Right lung (tissue), 10 donors: ENCODE results near the gene COX6A1. TPM values are rescaled to one million over a fixed set of nuclear protein-coding genes. Genes with fewer than 3 reads are reported as not detected.

Source experiments
- DNase-seq, 2 donors: peaks; one replicate each; pipeline ENCODE4 v3.0.0-alpha.2; 2013
- long read RNA-seq, 8 donors: transcript quantifications; one replicate each; lab custom pipeline, GENCODE V29; 2026
- polyA plus RNA-seq, 5 donors: library from polyadenylated mRNA; unstranded; fragments of 120-200 nt; gene quantifications; one replicate each; pipeline versions ENCODE4 v1.2.1 to v1.2.3, GENCODE V29; 2013; ENCODE audit warnings: inconsistent platforms in 1 of 5, low replicate concordance in 1 of 5; ENCODE audit not compliant: insufficient read length in 5 of 5, insufficient read depth in 1 of 5

Gene COX6A1
- polyA plus RNA-seq = 100 to 1,000 TPM; 209 to 279 (median 221) TPM
- long read RNA-seq, donor 1, transcript COX6A1-202 (1 exons, 767 nt) = minor isoform, 31 of 412 reads
- long read RNA-seq, donor 1, transcript COX6A1-201 (3 exons, 572 nt) = major isoform, 369 of 412 reads
- long read RNA-seq, donor 1, transcript COX6A1-203 (2 exons, 572 nt) = minor isoform, 7 of 412 reads
- long read RNA-seq, donor 1, partial matches to known transcripts = 5 of 412 reads
- long read RNA-seq, donor 1, other reads (novel, unspliced or antisense) = 0 of 412 reads
- long read RNA-seq, donor 2, transcript COX6A1-202 (1 exons, 767 nt) = minor isoform, 5 of 259 reads
- long read RNA-seq, donor 2, transcript COX6A1-201 (3 exons, 572 nt) = major isoform, 245 of 259 reads
- long read RNA-seq, donor 2, partial matches to known transcripts = 6 of 259 reads
- long read RNA-seq, donor 2, other reads (novel, unspliced or antisense) = 0 of 259 reads
- long read RNA-seq, donor 3, transcript COX6A1-203 (2 exons, 572 nt) = minor isoform, 6 of 324 reads
- long read RNA-seq, donor 3, transcript COX6A1-201 (3 exons, 572 nt) = major isoform, 298 of 324 reads
- long read RNA-seq, donor 3, transcript COX6A1-202 (1 exons, 767 nt) = minor isoform, 14 of 324 reads
- long read RNA-seq, donor 3, partial matches to known transcripts = 6 of 324 reads
- long read RNA-seq, donor 3, other reads (novel, unspliced or antisense) = 0 of 324 reads
- long read RNA-seq, donor 4, transcript COX6A1-202 (1 exons, 767 nt) = minor isoform, 19 of 202 reads
- long read RNA-seq, donor 4, transcript COX6A1-201 (3 exons, 572 nt) = major isoform, 180 of 202 reads
- long read RNA-seq, donor 4, partial matches to known transcripts = 0 of 202 reads
- long read RNA-seq, donor 4, other reads (novel, unspliced or antisense) = 0 of 202 reads
- long read RNA-seq, donor 5, transcript COX6A1-202 (1 exons, 767 nt) = minor isoform, 12 of 474 reads
- long read RNA-seq, donor 5, transcript COX6A1-201 (3 exons, 572 nt) = major isoform, 432 of 474 reads
- long read RNA-seq, donor 5, transcript COX6A1-203 (2 exons, 572 nt) = minor isoform, 17 of 474 reads
- long read RNA-seq, donor 5, partial matches to known transcripts = 13 of 474 reads
- long read RNA-seq, donor 5, other reads (novel, unspliced or antisense) = 0 of 474 reads
- long read RNA-seq, donor 6, transcript COX6A1-201 (3 exons, 572 nt) = major isoform, 354 of 387 reads
- long read RNA-seq, donor 6, transcript COX6A1-203 (2 exons, 572 nt) = minor isoform, 11 of 387 reads
- long read RNA-seq, donor 6, transcript COX6A1-202 (1 exons, 767 nt) = minor isoform, 16 of 387 reads
- long read RNA-seq, donor 6, partial matches to known transcripts = 6 of 387 reads
- long read RNA-seq, donor 6, other reads (novel, unspliced or antisense) = 0 of 387 reads
- long read RNA-seq, donor 7, transcript COX6A1-201 (3 exons, 572 nt) = major isoform, 245 of 252 reads
- long read RNA-seq, donor 7, transcript COX6A1-202 (1 exons, 767 nt) = minor isoform, 5 of 252 reads
- long read RNA-seq, donor 7, partial matches to known transcripts = 0 of 252 reads
- long read RNA-seq, donor 7, other reads (novel, unspliced or antisense) = 0 of 252 reads
- long read RNA-seq, donor 8, transcript COX6A1-201 (3 exons, 572 nt) = major isoform, 131 of 148 reads
- long read RNA-seq, donor 8, transcript COX6A1-202 (1 exons, 767 nt) = minor isoform, 7 of 148 reads
- long read RNA-seq, donor 8, partial matches to known transcripts = 6 of 148 reads
- long read RNA-seq, donor 8, other reads (novel, unspliced or antisense) = 0 of 148 reads

DNA sequence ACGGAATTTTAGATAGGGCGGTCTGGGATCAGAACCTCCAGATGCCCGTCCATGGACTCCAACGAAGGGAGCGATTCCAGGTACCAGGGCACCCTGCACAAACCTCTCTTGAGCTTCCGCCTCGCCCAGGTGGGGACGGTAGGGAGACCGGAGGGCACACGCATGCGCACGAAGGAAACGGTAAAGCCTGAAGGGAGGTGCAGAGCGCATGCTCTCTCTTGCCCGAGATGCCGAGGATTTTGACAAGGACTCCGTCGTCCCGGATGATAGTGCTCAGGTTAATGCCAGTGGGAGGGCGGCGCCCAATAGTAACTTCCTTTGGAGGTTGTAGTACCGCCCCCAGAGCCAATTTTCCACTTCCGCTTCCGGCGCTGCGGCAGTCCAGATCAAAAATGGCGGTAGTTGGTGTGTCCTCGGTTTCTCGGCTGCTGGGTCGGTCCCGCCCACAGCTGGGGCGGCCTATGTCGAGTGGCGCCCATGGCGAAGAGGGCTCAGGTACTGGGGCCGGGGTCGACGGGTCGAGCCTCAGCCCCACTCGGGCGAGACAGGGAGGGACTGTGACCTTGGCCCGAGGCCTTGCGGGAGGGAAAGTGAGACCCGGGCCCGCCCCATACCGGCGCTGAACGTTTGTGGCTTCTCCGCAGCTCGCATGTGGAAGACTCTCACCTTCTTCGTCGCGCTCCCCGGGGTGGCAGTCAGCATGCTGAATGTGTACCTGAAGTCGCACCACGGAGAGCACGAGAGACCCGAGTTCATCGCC is at the start of gene COX6A1:
COX6A1 (plus strand) TSS at position 379 of the 760 bp plus-strand sequence; CDS start at position 393, 14 bp downstream.
- peak; percentile 89 to 91 for DNase-seq

DNA sequence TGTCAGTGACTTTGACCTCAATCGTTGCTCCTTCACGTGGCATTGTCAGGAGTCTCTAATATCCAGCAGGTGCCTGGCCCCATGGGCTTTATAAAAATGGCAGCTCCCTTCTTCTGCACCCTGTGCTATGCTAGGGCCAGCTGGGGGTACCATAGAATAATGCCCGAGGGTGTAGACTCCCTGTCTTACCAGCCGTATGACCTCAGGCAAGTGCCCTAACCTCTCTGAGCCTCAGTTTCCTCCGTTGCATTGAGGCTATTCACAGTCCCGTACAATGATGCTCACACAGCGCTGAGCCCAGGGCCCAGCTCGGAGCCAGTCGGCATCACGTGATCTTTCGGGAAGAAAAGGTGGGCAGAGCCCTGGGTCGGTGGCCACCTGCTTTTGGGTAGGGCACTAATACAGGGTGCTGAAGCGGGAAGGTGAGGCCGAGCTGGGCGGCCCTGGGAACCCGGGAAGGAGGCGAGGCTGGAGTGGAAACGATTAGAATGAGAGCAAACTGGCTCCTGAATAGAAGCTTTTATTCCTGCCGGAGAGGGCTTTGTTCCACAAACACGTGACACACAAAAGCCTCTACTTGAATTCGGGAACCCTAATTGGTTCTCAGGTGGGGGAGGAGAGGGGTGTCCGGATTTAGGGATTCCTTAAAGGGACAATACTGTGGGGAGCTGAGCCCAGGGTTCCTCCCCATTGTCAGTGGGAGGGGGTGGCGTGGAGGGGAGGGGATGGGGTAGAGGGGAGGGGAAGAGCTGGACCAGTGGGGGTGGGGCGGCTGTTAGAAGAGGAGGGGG is 49.0 kb upstream of the COX6A1 start:
- no peak for DNase-seq

DNA sequence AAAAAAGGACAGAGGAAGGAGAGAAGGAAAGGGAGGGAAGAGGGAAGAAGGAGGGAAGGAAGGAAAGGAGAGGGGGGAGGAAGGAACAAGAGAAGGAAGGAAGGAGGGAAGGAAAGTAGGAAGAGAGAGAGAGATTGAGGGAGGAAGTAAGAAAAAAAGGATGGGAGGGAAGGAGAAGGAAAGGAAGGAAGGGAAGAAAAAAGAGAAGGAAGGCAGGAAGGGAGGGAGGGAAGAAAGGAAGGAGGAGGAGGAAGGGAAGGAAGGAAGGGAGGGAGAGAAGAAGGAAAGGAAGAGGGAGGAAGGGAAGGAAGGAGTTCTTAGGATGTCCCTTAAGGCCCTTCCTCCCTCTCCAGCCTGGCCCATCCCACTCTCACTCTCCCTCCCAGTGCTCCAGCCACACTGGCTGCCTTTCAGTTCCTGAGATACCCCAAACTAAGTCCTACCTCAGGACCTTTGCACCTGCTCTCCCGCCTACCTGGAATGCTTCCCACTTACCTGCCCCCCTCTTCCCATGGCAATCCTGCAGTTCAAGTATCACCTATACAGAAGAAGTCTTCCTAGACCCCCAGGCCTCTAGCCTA is 47.3 kb upstream of the COX6A1 start:
- DNase-seq = no peak

DNA sequence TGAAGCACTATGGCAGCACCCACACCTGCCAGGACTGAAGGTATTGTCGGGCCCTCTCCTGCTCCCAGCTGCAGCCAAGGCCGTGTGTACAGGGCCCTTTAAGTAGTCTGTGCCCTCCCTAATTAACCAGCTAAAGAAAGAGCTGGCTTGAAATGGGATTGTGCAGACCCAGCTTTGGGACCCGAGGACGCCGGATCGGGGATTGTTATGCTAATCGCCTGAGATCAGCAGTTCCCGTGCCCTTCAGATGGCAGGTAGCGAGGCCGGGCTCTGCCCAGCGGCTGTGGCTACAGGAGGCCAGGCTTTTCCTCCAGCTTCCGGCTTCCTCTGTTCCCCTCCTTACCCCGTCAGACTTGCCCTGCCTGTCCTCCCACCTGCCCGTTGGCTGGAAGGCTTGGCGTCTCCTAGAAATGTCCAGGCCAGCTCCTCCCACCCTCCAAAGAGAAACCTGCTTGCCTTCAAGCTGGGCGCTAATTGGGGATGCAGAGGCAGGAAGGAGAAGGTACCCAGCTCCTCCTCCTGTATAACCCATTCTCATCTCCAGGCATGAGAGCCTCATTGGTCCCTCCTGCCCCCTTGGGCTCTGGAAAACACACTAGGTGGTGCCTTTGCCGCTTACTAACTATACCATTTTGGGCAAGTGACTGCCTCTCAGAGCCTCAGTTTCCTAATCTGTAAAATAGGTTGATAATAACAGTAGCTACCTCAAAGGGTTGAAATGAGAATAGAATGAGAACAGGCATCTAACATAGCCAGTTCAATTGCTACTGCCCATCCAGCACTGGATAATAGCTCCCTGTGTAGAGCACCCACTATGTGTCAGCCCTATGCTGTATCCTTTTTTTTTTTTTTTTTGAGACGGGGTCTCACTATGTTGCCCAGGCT is 43.2 kb upstream of the COX6A1 start:
- peak; percentile 57 to 69 for DNase-seq

DNA sequence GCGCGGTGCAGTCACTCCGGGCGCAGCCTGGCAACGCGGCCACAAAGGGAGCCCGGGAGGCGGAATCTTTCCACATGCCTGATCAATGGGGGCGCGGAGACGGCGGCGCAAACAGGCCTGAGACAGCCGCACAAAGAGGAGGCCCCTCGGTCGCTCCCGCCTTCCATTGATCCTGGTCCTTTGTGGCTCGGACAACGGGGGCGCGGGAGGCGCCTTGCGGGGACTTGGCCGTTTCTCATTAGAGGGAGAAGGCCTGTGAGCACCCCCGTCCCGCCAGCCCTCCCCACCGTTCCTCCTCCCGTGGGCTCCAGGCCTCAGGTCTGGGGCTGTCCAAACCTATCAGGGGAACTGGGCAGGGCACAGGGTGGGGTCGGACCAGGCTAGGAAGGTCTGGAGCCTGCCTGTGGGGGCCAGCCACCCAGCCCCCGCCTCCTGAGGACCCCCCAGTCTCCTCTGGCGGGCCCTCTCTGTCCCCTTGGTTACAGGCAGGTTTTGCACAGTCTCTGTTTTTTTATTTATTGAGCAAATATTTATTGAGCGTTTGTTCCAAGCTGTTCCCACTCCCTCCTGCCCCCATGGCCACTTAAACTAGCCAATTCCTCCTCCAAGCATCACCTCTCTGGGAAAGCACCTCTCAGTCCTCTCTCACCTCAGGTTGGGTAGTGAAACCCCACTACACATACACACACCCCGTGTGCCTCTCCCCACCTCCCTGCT is 39.9 kb upstream of the COX6A1 start:
- no peak for DNase-seq

DNA sequence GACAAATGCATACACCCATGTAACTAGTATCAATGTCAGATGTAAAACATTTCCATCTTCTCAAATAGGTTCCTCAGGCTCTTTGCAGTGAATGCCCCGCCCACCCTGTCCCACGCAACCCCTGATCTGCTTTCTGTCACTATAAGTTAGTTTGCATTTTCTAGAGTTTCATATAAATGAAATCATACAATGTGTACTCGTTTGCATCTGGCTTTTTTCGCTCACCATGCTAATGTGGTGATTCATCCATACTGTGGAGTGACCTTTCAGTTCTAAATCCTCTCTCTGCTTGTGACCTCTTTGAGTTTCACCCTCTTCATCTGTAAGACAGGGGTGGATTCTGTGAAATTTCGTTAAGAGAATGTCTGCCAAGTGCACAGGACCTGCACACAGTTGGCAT is 38.4 kb upstream of the COX6A1 start:
- no peak for DNase-seq

DNA sequence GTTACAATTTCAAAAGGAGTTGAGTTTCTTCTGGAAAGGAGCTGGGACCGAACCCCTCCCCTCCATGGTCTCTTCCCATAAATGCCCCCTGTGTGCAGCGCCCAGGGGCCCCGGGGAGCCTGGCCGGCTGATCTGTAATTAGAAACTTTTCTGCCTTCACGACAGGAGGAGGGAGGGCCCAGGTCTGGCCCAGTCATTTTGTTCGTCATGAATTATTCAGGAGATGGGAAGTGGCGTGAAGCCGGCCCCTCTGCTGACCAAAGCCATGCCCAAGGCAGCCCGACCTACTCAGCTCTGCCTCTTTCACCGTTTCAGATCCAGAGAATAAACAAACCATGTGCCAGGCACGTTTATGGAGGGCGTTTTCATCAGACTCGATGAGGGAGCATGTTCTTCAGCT is 35.7 kb upstream of the COX6A1 start:
- DNase-seq = no peak

DNA sequence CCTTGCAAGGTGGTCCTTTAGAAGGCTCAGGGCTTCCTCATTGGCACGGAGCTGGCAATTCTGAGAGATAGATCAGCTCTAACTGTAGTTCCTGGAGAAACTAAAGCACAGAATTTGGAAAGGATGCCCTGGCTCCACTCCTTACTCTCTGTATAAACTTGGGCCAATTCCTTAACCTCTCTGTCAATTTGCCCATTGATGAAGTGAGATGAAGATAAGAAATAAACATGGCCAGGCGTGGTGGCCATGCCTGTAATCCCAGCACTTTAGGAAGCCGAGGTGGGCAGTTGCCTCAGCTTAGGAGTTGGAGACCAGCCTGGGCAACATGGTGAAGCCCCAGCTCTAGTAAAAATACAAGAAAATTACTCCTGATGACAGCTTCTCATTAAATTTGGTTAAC is 34.0 kb upstream of the COX6A1 start:
- no peak for DNase-seq

DNA sequence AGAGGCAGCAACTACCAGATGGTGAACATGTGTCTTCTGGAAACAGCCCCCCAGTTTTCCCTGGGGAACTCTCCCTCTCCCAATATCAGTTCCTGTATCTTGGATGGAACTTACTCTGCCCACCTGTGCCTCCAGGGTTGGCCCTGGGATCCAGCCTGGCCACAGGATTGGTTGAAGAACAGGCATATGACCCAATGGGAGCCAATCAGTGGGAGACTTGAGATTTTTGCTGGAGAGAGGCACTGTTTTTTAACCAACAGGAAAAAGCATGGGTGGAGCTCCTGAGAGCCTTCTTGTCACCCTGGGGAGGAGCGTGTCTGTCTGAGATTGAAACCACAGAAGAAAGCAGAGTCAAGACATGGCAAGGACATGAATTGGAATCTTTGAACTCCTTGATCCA is 33.6 kb upstream of the COX6A1 start:
- no peak for DNase-seq

DNA sequence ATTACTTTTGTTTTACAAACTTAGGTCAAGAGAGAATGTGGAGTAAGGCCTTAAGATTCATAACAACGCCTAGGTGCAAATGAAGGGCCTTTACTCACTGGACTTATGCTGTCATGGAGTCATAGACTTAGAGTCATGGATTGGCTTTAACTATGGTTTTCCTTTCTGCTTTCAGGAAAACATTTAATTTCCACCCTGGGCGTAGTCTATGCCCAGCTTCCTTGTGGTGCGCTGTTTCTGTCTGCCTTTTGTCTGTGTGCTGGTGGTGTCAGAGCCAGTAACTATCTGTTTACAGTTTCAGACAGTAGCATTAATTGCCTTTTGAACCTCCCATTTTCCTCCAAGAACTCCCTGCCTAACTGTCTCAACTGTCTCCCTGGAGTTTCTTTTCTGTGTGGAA is 31.8 kb upstream of the COX6A1 start:
- DNase-seq = no peak

DNA sequence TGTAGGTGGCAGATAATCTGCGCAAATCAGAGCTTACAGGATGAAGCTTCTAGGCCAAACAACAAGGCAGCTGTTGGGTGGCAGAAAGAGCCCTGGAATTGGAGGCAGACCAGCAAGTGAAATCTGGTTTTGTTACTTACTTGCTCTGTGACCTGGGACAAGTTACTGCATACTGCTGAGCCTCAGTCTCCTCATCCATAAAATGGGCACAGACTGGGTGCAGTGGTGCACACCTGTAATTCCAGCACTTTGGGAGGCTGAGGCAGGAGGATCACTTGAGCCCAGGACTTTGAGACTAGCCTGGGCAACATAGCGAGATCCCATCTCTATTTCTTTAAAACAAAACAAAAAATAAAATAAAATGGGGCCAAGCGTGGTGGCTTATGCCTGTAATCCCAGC is 31.4 kb upstream of the COX6A1 start:
- no peak for DNase-seq

DNA sequence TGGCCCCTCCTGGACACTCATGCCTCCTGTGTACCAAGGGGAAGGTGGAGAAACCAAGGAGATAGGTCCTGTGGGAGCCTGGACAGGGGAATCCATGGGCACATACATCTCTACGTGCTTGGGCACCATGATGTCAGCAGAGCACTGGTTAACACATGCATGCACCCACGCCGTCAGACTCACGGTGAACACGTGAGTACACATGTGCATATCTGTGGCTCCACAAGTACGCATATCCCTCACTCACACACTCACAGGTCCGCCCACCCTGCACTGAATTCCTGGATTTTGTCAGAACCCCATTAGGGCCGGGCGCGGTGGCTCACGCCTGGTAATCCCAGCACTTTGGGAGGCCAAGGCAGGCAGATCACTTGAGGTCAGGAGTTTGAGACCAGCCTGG is 29.1 kb upstream of the COX6A1 start:
- DNase-seq = no peak

DNA sequence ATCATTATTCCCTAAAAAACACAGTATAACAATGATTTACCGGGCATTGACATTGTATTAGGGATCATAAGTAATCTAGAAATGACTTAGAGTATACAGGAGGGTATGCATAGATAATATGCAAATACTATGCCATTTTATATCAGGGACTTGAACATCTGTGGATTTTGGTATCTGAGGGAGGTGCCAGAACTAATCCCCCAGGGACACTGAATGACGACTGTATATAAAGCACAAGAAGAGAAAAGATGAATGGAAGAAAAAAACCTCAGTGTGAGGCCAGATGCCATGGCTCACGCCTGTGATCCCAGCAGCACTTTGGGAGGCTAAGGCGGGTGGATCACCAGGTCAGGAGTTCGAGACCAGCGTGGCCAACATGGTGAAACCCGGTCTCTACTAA is 25.5 kb upstream of the COX6A1 start:
- no peak for DNase-seq

DNA sequence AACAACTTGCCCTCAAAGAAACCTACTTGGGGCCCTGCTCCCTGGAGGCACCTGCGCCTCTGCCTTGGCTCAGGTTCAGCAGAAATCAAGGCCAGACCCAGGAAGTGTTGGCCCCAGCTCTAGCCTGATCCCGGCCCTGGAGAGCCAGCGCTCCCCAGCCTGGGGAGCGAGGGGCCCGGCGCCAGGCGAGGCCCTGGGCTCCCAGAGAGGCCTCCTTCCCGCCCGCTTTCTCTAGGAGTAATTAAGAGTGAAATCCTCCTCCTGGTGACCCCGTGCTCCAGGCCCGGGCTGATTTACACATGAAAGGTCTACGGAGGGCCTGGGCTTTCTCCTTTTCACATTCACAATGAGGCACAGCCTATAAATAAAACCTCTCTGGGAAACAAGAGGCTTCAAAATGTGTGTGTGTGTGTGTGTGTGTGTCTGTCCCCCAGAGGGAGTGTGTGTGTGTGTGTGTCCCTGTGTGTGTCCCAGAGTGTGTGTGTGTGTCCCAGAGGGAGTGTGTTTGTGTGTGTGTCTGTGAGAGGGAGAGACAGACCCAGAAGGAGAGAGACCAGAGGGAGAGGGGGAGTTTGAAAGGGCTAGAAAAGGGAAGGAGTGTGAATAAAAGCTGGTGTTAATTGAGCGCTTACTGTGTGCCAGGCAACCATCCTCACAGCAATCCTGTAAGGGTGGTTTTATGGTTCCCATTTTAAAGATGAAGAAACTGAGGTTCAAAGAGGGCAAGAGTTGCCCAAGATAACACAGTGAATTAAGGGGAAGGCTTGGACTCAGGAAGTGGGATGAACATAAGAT is 23.8 kb upstream of the COX6A1 start:
- DNase-seq = no peak

DNA sequence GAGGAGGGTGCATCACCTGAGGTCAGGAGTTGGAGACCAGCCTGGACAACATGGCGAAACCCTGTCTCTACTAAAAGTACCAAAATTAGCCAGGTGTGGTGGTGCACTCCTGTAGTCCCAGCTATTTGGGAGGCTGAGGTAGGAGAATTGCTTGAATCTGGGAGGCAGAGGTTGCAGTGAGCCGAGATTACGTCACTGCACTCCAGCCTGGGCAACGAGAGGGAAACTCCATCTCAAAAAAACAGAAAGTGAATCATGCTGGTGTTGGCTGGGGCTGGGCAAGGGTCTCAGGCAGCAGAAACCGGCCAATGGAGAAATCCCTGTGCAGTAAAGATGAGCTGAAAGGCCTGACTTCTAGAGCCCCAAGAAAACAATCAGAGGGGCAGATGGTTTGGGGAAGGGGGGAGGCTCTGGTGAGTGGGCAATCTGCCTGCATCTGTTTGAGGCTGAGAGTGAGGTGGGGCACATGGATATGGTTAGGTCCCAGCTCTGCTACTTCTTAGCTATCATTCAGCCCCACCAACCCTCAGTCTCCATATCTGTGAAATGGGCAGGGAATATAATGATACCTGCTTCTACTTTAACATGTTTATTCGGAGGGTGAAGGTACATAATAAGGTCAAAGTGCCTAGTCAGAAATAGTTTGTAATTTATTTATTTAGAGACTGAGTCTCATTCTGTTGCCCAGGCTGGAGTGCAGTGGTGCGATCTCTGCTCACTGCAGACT is 21.3 kb upstream of the COX6A1 start:
- DNase-seq = no peak
